ENCODE results near the gene RCAN2. TPM values are rescaled to one million over a fixed set of nuclear protein-coding genes. Genes with fewer than 3 reads are reported as not detected.
A peak's percentile ranks its signal among the peaks of the same experiment; 100 is the strongest.

The RCAN2 gene
- total RNA-seq, 1 donor from 2014 or later: 3.6 TPM

GRCh38 chr6:46306431-46306830 lies 184.8 kb downstream of the RCAN2 start:
- no peak for DNase-seq (ENCODE audit: low read depth, low spot score)
- H3K4me3 Mint-ChIP-seq: no peak overlapping the region
- no peak for TF ChIP-seq CTCF (conservative IDR thresholded peaks at IDR 0.05)
- H3K4me1 Mint-ChIP-seq: no peaks in the 10 kb centered on the region
- H3K9me3 Mint-ChIP-seq: no peaks in the 10 kb centered on the region
- H3K27me3 Mint-ChIP-seq (ENCODE audit: low read depth): peaks cover 9% of the 10 kb centered on the region
- no peak overlapping the region for H3K27ac Mint-ChIP-seq (ENCODE audit: unreplicated experiment)
- H3K36me3 Mint-ChIP-seq (ENCODE audit: low read depth): no peaks in the 10 kb centered on the region

- peak overlapping the region; percentile 32 for H3K27ac Mint-ChIP-seq (ENCODE audit: unreplicated experiment)
- H3K9me3 Mint-ChIP-seq: no peaks in the 10 kb centered on the region
- no peak for TF ChIP-seq CTCF (conservative IDR thresholded peaks at IDR 0.05)
- no peak for DNase-seq (ENCODE audit: low read depth, low spot score)
- peaks cover 5% of the 10 kb centered on the region for H3K27me3 Mint-ChIP-seq (ENCODE audit: low read depth)
- no peak overlapping the region for H3K4me3 Mint-ChIP-seq
- no peaks in the 10 kb centered on the region for H3K4me1 Mint-ChIP-seq
- no peaks in the 10 kb centered on the region for H3K36me3 Mint-ChIP-seq (ENCODE audit: low read depth)
These were observed 185.4 kb downstream of the RCAN2 start for GRCh38 chr6:46305833-46306232.

GRCh38 chr6:46305236-46305635 lies 186.0 kb downstream of the RCAN2 start:
- H3K4me3 Mint-ChIP-seq: no peak overlapping the region

GRCh38 chr6:46302816-46303215 lies 188.4 kb downstream of the RCAN2 start:
- Mint-ChIP-seq H3K9me3 (no peaks in the 10 kb centered on the region), H3K4me1 (no peaks in the 10 kb centered on the region), H3K36me3 (ENCODE audit: low read depth) (no peaks in the 10 kb centered on the region), H3K4me3 (no peak overlapping the region), H3K27ac (ENCODE audit: unreplicated experiment) (no peak overlapping the region), H3K27me3 (ENCODE audit: low read depth) (peaks cover 7% of the 10 kb centered on the region)
- DNase-seq (ENCODE audit: low read depth, low spot score): no peak
- TF ChIP-seq CTCF (conservative IDR thresholded peaks at IDR 0.05): no peak

More at GRCh38 chr6:46305236-46305635, 186.0 kb downstream of the RCAN2 start:
- H3K27me3 Mint-ChIP-seq (ENCODE audit: low read depth): peaks cover 5% of the 10 kb centered on the region
- H3K4me1 Mint-ChIP-seq: no peaks in the 10 kb centered on the region
- no peak overlapping the region for H3K27ac Mint-ChIP-seq (ENCODE audit: unreplicated experiment)
- TF ChIP-seq CTCF (conservative IDR thresholded peaks at IDR 0.05): no peak
- H3K36me3 Mint-ChIP-seq (ENCODE audit: low read depth): no peaks in the 10 kb centered on the region
- DNase-seq (ENCODE audit: low read depth, low spot score): no peak
- no peaks in the 10 kb centered on the region for H3K9me3 Mint-ChIP-seq

GRCh38 chr6:46302176-46302575 lies 189.1 kb downstream of the RCAN2 start:
- Mint-ChIP-seq H3K4me1 (no peaks in the 10 kb centered on the region), H3K36me3 (ENCODE audit: low read depth) (no peaks in the 10 kb centered on the region), H3K27ac (ENCODE audit: unreplicated experiment) (no peak overlapping the region), H3K27me3 (ENCODE audit: low read depth) (peaks cover 7% of the 10 kb centered on the region), H3K9me3 (no peaks in the 10 kb centered on the region), H3K4me3 (no peak overlapping the region)
- DNase-seq (ENCODE audit: low read depth, low spot score): no peak
- no peak for TF ChIP-seq CTCF (conservative IDR thresholded peaks at IDR 0.05)

GRCh38 chr6:46299253-46299652 lies 192.0 kb downstream of the RCAN2 start:
- TF ChIP-seq CTCF (conservative IDR thresholded peaks at IDR 0.05): no peak
- H3K36me3 Mint-ChIP-seq (ENCODE audit: low read depth): no peaks in the 10 kb centered on the region
- no peak overlapping the region for H3K27ac Mint-ChIP-seq (ENCODE audit: unreplicated experiment)

More at GRCh38 chr6:46299253-46299652, 192.0 kb downstream of the RCAN2 start:
- Mint-ChIP-seq H3K9me3 (no peaks in the 10 kb centered on the region), H3K27me3 (ENCODE audit: low read depth) (peaks cover 7% of the 10 kb centered on the region), H3K4me1 (no peaks in the 10 kb centered on the region), H3K4me3 (no peak overlapping the region)
- no peak for DNase-seq (ENCODE audit: low read depth, low spot score)
